GM12892 (cell line): ENCODE measurements around the gene PHPT1.
"Not testable (repeated sequence)": the region's sequence is repeated elsewhere in the genome, so short reads cannot be mapped to it uniquely, and the experiment has no call there.

Source experiments
- DNase-seq: peaks from one replicate; pipeline ENCODE4 v3.0.0; 2011; ENCODE audit not compliant: insufficient read length
- FAIRE-seq: peaks from 2 replicates; lab custom pipeline; 2011; peaks lifted over from hg19 to GRCh38; lab: Jason Lieb, UNC
- POLR2A ChIP-seq: IDR thresholded peaks from 2 replicates; pipeline ENCODE4 v1.6.1; 2011; ENCODE audit warnings: low read depth, low read length, control low read depth
- POLR2AphosphoS5 ChIP-seq: IDR thresholded peaks from 2 replicates; pipeline ENCODE4 v1.6.1; 2011; ENCODE audit warnings: low read depth, low read length, control low read depth
- TAF1 ChIP-seq: IDR thresholded peaks from 2 replicates; pipeline ENCODE4 v1.6.1; 2011; ENCODE audit warnings: low read depth, mild to moderate bottlenecking, control low read depth, low read length, borderline replicate concordance

PHPT1 gene

DNA sequence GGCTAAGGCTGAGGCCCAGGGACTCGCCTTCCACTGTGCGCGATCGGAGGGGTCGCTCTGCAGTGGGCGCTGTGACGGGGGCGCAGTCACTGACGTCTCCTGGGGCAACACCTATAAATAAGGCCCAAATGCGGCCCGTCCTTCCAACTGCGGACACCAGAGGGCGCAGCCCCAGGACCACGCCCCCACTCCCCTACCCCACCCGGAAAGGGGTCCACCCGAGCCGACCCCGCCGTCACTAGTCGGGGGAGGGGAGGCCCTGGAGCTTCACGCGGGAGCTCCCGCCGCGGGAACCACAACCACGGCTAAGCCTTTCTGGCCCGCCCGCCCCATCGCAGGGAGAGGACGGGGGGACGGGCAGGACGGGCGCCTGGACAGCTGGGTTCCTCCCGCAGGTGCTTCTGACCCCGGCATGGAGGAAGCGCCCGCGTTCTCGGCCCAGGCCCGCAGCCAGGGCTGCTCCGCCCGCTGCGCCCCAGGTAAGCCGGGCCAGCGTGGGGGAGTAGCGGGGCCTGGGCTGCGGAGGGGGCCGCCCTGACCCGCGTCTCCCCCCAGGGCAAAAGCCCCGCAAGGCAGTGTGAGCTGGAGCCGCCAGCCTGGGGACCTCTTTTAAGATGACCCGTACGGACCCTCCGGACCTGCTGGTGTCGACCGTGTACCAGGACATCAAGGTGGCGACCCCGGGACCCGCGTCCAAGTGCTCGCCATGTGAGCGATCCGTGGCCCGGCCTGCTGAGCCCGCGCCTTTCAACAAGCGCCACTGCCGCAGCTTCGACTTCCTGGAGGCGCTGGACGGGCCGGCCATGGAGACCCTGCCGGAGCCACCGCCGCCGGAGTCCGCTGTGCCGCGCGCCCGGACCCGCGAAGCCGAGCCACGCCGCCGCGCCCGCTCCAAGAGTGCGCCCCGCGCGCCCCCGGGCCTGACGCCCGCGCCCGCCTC, 5.1 kb upstream of the PHPT1 start:
- FAIRE-seq, DNase-seq: not testable (repeated sequence)

DNA sequence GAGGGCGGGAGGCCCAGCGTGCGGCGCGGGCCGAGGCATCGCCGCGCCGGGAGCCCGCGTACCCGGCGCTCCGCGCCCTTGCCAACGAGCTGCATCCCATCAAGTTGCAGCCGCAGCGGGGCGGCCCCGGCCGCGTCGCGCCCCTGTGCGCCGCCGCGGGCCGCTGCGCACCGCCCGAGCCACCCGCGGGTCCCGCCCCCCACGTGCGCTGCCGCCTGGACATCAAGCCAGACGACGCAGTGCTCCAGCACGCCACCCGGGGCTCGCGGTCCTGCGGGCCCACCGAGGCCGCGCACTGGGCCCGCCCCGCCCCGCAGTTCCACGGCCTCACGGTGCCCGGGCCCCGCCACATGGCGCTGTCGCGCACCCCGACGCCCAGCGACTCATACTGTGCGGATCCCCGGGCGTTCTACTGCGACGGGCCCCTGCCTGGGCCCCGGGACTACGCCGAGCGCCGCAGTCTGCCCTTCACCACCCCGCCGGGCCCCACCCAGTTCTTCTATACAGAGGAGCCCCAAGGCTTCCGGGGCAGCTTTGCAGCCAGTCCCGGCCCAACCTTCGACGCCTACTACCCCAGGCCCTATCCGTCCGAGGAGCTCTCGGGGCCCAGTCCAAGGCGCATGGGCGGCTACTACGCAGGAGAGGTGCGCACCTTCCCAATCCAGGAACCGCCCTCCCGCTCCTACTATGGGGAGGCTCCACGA, 4.3 kb upstream of the PHPT1 start:
- TF ChIP-seq POLR2AphosphoS5 (no peak), POLR2A (no peak), TAF1 (no peak)
- DNase-seq (no peak), FAIRE-seq (no peak)

DNA sequence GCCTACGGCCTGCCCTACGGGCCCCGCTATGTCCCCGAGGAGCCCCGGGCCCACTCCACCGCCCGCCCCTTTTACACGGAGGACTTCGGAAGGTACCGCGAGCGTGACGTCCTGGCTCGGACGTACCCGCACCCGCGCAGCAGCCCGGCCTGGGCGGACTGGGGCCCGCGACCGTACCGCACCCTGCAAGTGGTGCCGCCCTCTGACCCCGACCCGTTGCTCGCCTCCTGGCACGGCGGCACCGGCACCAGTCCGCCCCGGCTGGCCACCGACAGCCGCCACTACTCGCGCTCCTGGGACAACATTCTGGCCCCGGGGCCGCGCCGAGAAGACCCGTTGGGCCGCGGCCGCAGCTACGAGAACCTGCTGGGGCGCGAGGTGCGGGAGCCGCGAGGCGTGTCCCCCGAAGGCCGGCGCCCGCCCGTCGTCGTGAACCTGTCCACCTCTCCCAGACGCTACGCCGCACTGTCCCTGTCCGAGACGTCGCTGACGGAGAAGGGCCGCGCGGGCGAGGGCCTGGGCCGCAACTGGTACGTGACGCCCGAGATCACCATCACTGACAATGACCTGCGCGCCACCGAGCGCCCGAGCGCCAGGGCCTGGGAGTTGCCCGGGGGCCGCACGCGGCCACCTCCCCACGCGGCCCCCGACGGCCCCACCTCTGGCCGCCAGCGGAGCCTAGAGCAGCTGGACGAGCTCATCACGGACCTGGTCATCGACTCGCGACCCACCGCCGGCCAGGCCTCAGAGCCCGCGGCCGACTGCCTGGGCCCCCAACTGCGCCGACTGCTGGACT, 3.5 kb upstream of the PHPT1 start:
- FAIRE-seq, result no peak
- TF ChIP-seq POLR2A (no peak), POLR2AphosphoS5 (no peak), TAF1 (no peak)
- DNase-seq, result no peak

DNA sequence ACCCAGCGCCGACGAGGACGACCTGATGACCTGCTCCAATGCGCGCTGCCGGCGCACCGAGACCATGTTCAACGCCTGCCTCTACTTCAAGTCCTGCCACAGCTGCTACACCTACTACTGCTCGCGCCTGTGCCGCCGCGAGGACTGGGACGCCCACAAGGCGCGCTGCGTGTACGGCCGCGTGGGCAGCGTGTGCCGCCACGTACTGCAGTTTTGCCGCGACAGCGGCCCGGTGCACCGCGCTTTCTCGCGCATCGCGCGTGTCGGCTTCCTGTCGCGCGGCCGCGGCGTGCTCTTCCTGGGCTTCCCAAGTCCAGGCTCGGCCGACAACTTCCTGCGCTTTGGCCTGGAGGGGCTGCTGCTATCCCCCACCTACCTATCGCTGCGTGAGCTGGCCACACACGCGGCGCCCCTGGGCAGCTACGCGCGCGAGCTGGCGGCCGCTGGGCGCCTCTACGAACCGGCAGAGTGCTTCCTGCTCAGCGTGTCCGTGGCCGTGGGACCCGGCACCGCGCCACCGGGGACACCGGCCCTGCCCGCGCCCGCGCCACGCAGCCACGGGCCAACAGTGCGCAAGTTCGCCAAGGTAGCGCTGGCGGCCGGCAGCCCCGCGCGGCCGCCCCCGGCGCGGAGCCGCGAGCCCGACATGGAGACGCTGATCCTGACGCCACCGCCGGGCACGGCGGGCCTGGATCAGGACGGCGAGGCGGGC, 2.7 kb upstream of the PHPT1 start:
- TF ChIP-seq TAF1 (no peak), POLR2A (no peak), POLR2AphosphoS5 (no peak)
- DNase-seq, result no peak
- FAIRE-seq, result no peak

DNA sequence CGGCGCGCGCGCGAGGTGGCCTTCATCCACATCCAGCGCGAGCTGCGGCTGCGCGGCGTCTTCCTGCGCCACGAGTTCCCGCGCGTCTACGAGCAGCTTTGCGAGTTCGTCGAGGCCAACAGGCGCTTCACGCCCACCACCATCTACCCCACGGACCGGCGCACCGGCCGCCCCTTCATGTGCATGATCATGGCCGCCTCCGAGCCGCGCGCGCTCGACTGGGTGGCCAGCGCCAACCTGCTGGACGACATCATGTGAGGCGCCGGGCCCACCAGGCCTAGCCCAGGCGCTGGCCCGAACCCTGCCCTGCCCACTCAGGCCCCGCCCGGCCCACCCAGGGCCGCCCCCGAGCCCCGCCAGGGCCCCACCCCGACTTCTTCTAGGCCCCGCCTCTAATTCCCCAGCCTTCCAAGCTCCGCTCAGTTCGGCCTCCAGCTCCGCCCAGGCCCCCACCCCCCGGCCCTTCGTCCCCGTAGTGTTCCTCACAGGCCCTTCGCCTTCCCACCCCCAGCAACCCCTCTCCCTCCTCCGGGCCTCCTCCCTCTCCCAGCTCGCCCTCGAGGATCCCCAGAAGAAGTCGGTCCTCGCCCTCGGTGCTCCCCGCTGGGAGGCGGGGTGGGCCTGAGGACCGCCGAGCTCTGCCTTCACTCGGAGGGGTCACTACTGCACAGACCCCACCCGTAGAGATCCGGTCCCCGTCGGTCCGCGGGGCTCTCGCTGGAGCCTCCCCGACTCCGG, 2.0 kb upstream of the PHPT1 start:
- DNase-seq (no peak), FAIRE-seq (no peak)
- TF ChIP-seq POLR2AphosphoS5 (no peak), POLR2A (no peak), TAF1 (no peak)

DNA sequence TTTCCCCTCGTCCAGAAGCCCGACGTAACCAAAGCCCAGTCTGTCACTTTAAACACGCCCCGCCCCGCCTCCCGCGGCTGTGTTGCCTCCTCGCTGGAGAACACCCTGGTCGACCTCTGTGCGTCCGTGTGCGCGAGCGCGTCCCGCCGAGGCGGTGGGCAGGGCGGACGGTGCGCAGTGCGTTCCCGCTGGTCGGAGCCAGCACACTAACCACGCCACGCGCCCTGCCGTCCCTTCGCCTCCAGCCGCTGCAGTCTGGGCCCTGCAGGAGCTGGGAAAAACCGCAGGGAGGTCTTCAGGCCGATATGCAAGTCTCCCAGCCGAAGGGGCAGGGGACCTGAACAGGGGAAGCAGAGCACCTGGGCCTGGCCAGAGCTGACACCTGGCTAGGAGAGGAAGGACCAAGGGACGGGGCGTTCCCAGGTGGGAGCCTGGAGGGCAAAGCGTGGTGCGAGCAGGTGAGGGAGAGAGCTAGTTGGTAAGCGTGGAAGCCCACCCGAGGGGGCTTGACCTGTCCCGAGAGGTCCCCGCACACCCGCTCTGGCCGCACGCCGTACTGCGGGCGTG, 1.3 kb upstream of the PHPT1 start:
- DNase-seq, result peak; percentile 74
- peak; percentile 62; the same call in 1 of the 2 replicates for TF ChIP-seq POLR2A
- no peak; the same call in 1 of the 2 replicates for TF ChIP-seq POLR2AphosphoS5
- peak; percentile 100 for FAIRE-seq

DNA sequence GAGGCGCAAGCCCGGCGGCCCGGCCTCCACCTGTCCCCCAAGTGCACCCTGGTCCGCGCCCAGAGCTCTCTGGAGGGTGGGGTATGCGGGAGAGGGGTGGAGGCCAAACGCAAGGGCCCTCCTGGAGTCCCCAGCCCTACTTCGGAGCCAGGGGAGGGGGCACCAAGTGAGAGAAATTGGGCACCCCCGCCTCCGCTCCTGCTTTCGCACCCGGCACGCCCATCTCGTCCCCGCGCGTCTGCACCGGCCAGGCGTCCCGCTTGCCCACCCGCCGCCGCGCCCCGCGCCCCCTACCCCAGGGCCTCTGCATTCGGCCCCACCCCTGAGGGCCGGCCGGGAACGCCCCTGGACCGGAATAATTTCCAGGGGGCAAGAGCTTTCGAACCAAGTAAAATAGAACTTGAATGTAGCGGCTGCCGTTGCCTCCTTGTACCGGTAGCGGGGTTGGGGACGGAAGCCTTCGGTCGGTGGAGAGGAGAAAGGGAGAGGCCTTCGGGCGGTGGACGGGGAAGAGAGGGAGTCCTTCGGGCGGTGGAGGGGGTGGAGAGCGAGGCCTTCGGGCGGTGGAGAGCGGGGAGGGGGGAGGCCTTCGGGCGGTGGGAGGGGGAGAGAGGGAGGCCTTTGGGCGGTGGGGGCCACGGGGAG, 694 bp upstream of the PHPT1 start:
- FAIRE-seq, result no peak
- TF ChIP-seq POLR2AphosphoS5, result no peak
- no peak for TF ChIP-seq POLR2A
- TF ChIP-seq TAF1, result no peak
- DNase-seq, result peak; percentile 48

DNA sequence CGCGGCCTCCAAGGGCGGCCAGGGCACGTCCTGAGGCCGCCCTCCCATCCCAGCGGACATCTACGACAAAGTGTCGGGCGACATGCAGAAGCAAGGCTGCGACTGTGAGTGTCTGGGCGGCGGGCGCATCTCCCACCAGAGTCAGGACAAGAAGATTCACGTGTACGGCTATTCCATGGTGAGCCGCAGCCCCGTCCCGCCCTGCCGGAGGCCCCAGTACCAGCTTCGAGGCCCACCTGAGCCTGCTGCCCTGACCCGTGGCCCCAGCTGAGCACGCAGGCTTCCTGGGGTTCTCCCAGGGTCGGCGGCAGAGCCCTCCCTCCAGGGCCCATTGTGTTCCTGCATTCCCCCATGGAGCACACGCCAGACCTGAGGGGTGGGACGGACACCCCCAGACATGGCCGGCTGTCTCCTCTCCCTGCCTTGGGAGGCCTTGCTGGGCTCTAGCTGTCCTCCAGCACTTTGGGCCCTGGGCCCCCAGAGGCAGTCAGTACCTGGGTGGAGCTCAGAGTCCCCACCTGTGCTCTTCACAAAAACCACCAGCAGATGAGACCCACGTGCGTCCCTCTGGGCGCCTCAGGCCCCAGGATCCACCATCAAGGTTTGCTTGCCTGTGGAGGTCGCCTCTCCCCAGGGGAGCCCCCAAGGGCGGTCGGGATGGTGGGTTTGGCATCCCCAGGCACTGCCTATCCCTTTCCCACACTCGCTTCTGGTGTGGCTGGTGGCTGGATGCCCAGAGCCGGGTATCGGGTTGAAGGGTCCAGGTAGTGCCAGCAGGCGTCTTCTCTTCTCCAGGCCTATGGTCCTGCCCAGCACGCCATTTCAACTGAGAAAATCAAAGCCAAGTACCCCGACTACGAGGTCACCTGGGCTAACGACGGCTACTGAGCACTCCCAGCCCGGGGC, 1.0 kb downstream of the PHPT1 start:
- FAIRE-seq, result no peak
- DNase-seq, result no peak
- TF ChIP-seq TAF1 (no peak), POLR2AphosphoS5 (no peak), POLR2A (no peak; the same call in 1 of the 2 replicates)
